ENCODE results near the gene C18orf32. TPM values are rescaled to one million over a fixed set of nuclear protein-coding genes. Genes with fewer than 3 reads are reported as not detected.
A peak's percentile ranks its signal among the peaks of the same experiment; 100 is the strongest.

C18orf32 gene
- total RNA-seq, 2 donors from 2014 or later = 37.1 to 56.6 TPM

DNA sequence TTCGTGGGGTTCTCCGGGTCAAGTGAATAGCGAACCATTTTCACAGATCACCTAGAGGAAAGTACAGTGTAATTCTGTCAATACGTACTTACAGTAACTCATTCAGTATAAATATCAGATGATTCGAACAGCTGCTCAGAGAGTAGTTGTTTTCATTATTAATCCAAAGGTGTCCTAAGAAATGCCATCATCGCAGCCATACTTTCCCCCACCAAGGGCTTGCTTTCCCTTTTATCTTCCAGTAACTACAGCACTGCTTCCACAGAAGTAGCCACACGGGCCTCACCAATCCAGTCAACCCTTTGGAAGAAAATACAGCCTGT is 4.5 kb upstream of the C18orf32 start:
- H3K27me3 ChIP-seq (replicated peaks; ENCODE audit: insufficient read depth) = no peaks in the 10 kb centered on the region
- H3K36me3 ChIP-seq = no peaks in the 10 kb centered on the region
- TF ChIP-seq POLR2AphosphoS5 (IDR thresholded peaks at IDR 0.05) (no peak), POLR2A (IDR thresholded peaks at IDR 0.05) (no peak)
- TF ChIP-seq, protein P1, sequence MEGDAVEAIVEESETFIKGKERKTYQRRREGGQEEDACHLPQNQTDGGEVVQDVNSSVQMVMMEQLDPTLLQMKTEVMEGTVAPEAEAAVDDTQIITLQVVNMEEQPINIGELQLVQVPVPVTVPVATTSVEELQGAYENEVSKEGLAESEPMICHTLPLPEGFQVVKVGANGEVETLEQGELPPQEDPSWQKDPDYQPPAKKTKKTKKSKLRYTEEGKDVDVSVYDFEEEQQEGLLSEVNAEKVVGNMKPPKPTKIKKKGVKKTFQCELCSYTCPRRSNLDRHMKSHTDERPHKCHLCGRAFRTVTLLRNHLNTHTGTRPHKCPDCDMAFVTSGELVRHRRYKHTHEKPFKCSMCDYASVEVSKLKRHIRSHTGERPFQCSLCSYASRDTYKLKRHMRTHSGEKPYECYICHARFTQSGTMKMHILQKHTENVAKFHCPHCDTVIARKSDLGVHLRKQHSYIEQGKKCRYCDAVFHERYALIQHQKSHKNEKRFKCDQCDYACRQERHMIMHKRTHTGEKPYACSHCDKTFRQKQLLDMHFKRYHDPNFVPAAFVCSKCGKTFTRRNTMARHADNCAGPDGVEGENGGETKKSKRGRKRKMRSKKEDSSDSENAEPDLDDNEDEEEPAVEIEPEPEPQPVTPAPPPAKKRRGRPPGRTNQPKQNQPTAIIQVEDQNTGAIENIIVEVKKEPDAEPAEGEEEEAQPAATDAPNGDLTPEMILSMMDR (IDR thresholded peaks at IDR 0.05) = no peak
- DNase-seq (ENCODE audit: low spot score) = no peak
- H3K4me1 ChIP-seq (replicated peaks) = peaks cover 4% of the 10 kb centered on the region
- peak overlapping the region; percentile 88 for H3K27ac ChIP-seq
- 16% methylated on average over 7 of the region's 7 CpGs for WGBS
- H3K4me3 ChIP-seq = peak overlapping the region; percentile 76 to 95
- no peaks in the 10 kb centered on the region for H3K9me3 ChIP-seq
- intact Hi-C loops (cut with DNase I) = loop anchor here (10.0 kb wide), 1 partner anchor 793 kb away; the partner anchor contains the start of genes CXXC1 and MBD1

DNA sequence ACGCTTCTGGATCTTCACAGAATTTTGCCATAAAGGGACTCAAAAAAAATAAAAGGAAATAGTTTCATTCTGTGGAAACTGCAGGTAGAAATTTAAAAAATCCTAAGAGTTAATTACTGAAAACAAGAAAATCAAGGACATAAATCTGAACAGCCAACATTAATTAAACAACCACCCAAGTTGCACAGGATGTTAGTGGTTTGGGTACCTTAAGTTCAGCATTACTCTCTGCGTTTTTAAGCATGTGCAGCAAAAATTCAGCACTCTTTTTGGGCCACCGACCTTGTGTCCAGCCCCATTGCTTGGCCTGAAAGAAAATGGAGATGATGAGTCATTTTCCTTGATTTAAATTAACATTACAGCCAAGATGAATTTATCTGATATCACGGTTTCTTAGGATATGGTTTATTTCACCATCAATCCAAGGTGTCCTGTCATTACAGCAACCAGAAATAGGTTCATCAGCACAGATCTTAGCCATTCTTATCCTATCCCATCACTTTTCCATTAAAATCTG is 3.3 kb upstream of the C18orf32 start:
- Histone ChIP-seq H3K27ac (no peak overlapping the region), H3K4me3 (no peak overlapping the region), H3K27me3 (replicated peaks; ENCODE audit: insufficient read depth) (no peaks in the 10 kb centered on the region), H3K4me1 (replicated peaks) (peaks cover 4% of the 10 kb centered on the region), H3K9me3 (no peaks in the 10 kb centered on the region), H3K36me3 (no peaks in the 10 kb centered on the region)
- 57% methylated on average over 4 of the region's 4 CpGs for WGBS
- TF ChIP-seq POLR2AphosphoS5 (IDR thresholded peaks at IDR 0.05) (no peak), POLR2A (IDR thresholded peaks at IDR 0.05) (no peak)
- TF ChIP-seq, protein P1 (IDR thresholded peaks at IDR 0.05) = no peak
- intact Hi-C loops (cut with DNase I) = loop anchor here (10.0 kb wide), 1 partner anchor 794 kb away; the partner anchor contains the start of genes CXXC1 and MBD1
- no peak for DNase-seq (ENCODE audit: low spot score)

DNA sequence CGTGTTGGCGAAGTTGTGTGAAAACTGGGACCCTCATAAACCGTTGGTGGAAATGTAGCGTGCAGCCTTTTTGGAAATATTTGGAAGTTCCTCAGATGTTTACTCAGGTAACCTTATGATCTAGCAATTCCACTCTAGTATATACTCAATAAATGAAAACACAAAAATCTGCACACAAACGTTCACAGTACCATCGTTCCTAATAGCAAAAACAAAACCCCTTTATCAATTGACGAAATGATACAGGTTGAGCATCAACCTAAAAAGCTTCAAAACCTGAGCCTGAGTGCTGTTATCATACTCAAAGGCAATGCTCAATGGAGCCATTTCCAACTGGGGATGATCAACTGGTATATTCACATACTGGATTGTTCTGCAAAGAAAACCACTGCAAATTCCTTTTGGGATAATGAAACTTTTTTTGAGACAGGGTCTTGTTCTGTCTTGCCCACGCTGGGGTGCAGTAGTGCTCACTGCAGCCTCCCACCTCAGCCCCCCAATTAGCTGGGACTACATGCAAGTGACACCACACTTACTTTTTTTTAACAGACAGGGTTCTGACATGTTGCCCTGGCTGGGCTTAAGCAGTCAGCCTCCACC is 777 bp upstream of the C18orf32 start:
- Histone ChIP-seq H3K4me3 (peak overlapping the region in 1 of 2 donors; percentile 82), H3K4me1 (replicated peaks) (peaks cover 4% of the 10 kb centered on the region), H3K27me3 (replicated peaks; ENCODE audit: insufficient read depth) (no peaks in the 10 kb centered on the region), H3K27ac (peak overlapping the region in 1 of 2 donors; percentile 95), H3K36me3 (no peaks in the 10 kb centered on the region), H3K9me3 (no peaks in the 10 kb centered on the region)
- TF ChIP-seq POLR2AphosphoS5 (IDR thresholded peaks at IDR 0.05) (no peak), POLR2A (IDR thresholded peaks at IDR 0.05) (no peak)
- DNase-seq (ENCODE audit: low spot score) = no peak
- 49% methylated on average over 8 of the region's 8 CpGs for WGBS
- intact Hi-C loops (cut with DNase I) = loop anchor here (5.0 kb wide), 1 partner anchor 811 kb away; no protein-coding TSS in a partner anchor

DNA sequence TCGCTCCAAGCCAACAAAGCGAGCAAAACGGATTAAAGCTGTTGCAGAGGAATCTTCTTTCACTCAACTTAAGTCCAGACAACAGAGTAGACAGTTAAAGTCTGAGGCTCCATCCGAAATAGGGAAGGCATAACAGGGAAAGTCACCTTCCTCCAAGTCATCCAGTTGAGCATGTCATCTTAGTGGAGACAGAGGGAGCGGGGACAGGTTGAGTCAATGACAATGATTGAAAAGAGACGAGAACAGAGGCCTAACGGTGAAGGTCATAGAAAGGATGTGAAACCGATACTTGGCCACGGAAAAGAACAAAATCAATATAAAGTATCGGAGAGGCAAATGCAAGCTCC is 455 bp downstream of the C18orf32 start:
- Histone ChIP-seq H3K36me3 (no peaks in the 10 kb centered on the region), H3K9me3 (no peaks in the 10 kb centered on the region), H3K4me1 (replicated peaks) (peaks cover 4% of the 10 kb centered on the region), H3K27me3 (replicated peaks; ENCODE audit: insufficient read depth) (no peaks in the 10 kb centered on the region), H3K27ac (peak overlapping the region; percentile 94 to 95), H3K4me3 (peak overlapping the region; percentile 74 to 82)
- TF ChIP-seq, protein P1 (IDR thresholded peaks at IDR 0.05) = no peak
- TF ChIP-seq POLR2AphosphoS5 (IDR thresholded peaks at IDR 0.05) (no peak), POLR2A (IDR thresholded peaks at IDR 0.05) (no peak)
- WGBS = 2% methylated on average over 10 of the region's 10 CpGs
- no peak for DNase-seq (ENCODE audit: low spot score)
- intact Hi-C loops (cut with DNase I) = loop anchor here (5.0 kb wide), 1 partner anchor 809 kb away; no protein-coding TSS in a partner anchor

DNA sequence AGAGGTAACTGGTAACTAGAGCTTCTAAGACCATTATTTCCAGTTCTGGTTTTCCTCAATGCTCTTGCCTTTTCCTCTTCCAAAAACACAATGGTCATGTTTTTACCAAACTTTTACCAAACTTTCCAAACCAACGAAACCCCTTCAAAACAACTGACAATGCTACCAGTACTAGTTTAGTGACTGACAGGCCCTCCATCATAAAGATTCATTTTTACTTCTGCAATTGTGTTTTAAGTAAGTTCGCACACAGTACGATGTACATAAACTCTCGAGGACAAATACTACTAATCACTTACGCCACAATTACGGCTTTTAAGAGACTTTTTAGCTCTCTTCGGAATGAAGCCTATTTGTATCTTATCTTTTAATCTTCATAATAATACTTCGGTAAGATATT is 900 bp downstream of the C18orf32 start:
- no peaks in the 10 kb centered on the region for H3K36me3 ChIP-seq
- H3K27me3 ChIP-seq (replicated peaks; ENCODE audit: insufficient read depth) = no peaks in the 10 kb centered on the region
- intact Hi-C loops (cut with DNase I) = loop anchor here (5.0 kb wide), 1 partner anchor 809 kb away; no protein-coding TSS in a partner anchor
- WGBS = 14% methylated on average over 8 of the region's 8 CpGs
- peak overlapping the region; percentile 74 to 82 for H3K4me3 ChIP-seq
- peaks cover 4% of the 10 kb centered on the region for H3K4me1 ChIP-seq (replicated peaks)
- no peaks in the 10 kb centered on the region for H3K9me3 ChIP-seq
- H3K27ac ChIP-seq = peak overlapping the region; percentile 94 to 95
- DNase-seq (ENCODE audit: low spot score) = no peak
- TF ChIP-seq, protein P1 (IDR thresholded peaks at IDR 0.05) = no peak
- TF ChIP-seq POLR2AphosphoS5 (IDR thresholded peaks at IDR 0.05) (no peak), POLR2A (IDR thresholded peaks at IDR 0.05) (no peak)
